Activated CD8-positive, alpha-beta memory T cell treated with anti-CD3 and anti-CD28 coated beads, Interleukin-2, amount 50 U/mL, for 24 hours (primary cell): ENCODE measurements around the gene AGAP3.

Experiments
- DNase-seq: peaks from one replicate; pipeline ENCODE4 v3.0.0-alpha.2; 2020; ENCODE audit errors: extremely low read depth

AGAP3 gene

DNA sequence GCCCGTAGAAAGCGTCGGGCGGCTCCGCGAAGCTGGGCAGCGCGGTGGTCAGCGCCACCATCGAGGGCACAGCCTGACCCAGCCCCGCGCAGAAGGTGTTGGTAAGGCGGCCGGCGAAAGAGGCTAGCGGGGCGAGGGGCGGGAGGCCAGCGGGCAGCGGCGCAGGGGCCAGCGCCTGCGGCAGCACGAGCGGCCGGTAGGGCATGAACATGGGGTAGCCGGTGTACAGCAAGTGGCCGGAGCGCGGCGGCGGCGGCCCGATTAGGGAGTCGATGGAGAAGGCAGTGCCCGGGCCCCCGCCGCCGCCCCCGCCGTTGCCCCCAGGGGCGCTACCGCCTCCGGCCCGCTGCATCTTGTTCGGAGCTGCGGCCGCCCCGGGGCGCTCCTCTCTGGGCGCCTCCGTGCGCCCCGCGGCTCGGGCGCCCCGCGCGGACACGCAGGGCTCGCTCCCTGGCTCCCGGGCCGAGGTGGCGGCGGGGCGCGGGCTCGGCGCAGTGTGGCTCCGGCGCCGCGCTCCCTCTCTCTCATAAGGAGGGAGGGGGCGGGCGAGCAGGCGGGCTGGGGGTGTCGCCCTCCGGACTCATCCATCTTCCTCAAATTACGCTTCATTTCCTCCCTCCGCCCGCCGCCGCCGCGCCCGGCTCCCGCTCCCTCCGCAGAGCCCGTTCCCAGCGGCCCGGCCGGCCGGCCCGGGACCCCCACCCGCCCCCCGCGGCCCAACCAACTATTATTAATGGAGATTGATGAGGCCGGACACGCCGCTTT is 81.1 kb downstream of the AGAP3 start, which contains the start of gene GBX1:
Gene GBX1, minus strand, starts transcription at position 498 of the 765 bp plus-strand sequence. Its CDS starts 146 bp downstream, at position 352.
- DNase-seq: no peak

DNA sequence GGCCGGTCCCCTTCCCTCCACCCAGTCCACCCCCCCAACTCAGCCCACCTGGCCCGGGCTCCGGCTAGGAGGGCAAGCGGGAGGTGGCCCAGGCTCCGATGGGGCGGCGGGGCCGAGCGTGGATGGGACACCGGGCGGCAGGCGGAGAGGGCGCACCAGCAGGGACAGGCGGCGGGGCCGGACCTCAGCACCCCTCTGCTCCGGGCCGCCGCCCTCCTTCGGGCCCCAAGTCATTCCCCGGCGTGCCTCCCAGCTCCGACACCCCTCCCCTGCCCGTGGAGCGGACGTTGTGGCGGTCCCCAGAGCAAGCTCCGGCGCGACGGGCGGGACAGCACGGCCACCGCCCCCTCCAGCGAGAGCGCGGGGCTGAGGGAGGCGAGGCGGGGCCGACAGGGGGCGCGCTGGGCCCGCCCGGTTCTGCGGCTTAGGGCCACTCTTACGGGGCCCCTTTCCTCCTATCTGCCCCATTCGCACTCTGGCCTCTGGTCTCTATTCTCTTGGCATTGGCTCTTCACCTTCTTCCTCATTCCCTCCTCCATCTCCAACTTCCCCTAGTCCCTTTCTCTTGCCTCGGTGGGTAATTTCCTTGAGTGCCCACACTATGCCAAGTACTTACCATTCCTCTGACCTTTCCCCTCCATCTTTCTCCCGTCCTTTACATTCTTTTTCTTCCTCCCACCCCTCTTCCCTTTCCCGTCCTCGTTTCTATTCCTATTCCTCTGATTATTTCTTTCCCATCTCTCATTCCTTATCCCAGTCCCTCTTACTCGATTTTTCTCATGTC is 81.9 kb downstream of the AGAP3 start:
- no peak for DNase-seq

DNA sequence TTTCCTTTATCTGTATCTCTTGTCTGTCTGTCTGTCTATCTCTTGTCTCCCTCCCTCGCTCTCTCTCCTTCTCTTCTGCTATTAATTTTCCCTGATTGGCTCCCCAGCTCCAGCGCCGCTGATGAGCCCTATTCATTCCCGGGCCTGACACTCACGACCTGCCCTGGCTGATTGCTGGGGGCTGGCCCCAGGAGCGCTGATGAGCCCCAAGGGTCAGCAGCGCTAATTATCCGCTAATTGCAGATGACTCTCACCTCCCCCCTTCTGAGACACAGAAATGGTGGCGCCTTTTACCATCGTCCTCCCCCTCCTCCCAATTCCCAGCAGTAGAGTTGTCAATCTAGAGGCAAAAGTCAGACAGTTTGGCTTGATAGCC is 82.5 kb downstream of the AGAP3 start:
- DNase-seq: no peak

DNA sequence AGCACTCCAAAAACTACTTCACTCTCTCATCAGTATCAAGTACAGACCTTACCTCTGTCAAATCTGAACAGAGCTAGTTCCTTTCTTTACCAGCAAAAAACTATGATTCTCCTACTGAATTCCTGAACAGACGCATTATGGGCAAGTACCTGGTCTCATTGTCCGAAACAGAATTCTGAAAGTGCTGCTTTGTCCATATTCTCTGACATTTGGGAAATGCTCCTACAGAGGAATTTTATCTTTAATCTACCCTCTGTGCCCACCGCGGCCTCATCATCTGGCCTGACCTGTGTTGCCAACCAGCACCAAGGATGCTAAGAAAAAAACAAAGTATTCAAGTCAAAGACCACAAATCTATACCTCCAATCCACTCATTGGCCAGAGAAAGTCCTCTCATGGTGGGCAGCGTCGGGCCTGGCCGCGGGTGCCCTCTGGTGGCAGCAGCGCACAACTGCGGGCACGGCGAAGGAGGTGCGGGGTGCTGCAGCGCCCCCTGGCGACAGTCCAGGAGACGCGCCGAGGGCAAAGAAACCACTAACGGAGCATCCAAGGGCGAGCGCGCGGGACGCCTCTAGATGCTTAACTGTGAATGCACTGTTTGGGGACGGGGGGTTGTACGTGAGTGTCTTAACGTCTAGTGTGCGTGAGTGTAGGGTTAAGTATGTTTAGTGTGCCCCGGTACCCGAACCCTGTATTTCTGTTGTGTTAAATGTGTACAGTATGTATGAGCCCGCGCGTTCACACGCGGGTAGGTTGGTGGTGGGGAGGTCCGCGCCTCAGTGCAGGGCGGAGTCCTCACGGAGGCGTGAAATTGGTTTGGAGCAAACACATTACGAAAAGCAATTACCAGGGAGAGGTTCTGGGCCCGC is 86.2 kb downstream of the AGAP3 start:
- peak; percentile 35 for DNase-seq

DNA sequence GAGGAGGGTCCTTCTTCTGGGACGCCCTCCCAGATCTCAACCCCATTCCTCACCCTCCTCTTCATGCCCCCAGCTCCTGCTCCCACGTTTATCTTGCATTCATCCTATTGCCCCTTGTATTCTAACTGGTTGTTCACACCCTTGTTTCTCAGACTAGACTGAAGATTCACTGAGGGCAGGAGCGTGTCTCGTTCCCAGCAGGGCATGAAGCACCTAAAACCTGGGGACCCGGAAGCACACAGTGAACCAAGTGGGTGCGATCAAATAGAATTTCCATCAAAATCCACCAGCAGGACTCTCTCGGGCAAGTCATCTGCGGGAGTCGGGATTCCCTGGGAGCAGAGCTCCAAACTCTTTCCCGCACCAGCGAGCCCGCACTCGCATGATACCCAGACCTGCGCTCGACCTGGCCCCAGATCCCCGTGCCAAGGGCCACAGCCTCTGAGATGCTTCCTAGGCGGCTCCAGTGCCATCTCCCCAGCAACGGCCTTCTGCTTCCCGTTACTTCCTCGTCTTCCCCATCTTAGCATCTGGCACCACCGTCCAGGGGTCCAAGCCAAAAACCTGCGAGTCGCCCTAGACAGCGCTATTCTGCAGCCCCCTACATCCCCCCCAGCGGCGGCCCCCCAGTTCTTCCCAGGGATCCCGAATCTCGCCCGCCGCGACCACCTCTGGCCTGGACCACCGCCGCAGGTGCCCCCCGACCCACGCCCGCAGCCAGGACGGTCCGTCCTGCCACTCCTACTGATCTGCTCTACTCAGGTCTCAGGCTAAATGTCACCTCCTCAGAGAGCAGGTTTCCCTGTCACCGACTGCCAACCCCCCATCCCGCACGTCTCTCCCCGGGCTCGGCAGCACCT is 87.3 kb downstream of the AGAP3 start:
- no peak for DNase-seq

DNA sequence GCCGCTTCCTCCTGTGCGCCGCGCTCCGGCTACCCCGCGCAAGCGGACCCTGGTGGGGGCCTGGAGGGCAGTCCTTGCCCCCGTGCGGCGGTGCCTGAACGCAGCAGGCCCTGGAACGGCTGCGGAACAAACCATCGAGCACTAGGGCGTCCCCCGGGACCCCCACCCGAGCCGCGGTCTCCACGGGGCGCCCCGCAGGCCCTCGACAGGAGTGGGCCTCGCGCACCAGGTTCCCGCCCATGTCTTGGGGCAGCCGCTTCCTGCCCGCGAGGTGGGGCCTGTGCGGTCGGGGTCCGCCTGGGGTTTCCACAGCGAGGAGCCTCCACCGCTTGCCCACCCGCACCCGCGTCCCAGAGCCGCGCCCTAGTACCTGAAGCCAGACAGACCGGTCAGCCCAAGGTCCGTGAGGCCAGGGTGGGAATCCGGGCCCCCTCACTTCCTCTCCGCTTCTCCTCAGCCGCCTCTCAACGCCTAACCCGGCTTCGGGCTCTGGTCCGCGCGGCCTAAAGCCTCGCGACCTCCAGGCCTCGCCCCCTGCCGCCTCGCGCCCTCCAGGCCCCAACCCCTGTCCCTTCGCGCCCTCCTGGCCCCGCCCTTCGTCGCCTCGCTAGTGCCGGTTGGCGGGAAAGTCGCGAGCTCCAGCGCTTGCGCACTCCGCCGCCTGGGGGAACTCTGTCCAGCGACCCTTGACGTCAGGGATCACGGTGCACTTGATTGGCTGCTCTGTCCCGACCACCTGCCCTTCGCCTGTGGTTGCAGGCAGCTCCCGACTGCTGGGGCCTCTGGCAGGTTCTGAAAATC is 88.2 kb downstream of the AGAP3 start:
- DNase-seq: no peak

DNA sequence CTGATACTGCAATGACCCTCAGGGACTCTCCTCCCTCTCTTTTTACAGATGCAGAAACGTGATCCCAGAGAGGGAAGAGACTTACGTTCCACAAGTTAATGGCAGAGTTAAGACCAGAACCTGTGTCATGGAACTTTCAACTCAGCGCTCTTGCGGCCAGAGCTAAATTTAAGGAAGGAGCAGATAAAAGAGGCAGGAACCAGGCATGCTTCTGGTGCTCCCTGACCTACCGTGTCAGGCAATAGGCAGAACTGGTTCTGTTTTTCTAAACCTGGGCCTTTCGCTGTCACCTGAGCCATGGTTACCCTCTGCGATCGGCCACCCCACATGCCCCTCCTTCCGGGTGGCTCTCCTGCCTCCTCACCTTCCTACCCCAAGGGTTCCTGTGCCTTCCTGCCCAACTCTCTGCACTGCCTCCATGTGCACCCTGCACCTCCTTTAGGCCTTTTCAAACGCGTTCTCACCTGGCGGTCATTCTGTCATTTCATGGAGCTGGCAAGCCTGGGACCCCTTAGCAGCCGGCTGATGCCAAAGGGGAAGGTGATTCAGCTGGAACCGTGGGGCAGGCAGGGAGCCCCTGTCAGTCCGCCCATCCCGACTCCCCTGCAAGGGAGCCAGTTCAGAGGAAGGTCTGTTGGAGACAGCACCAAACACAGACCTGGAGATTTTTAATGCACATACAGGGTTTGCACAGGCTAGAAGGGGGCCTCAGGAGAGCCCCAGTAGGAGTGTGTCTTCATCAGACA is 88.9 kb downstream of the AGAP3 start:
- DNase-seq: no peak

DNA sequence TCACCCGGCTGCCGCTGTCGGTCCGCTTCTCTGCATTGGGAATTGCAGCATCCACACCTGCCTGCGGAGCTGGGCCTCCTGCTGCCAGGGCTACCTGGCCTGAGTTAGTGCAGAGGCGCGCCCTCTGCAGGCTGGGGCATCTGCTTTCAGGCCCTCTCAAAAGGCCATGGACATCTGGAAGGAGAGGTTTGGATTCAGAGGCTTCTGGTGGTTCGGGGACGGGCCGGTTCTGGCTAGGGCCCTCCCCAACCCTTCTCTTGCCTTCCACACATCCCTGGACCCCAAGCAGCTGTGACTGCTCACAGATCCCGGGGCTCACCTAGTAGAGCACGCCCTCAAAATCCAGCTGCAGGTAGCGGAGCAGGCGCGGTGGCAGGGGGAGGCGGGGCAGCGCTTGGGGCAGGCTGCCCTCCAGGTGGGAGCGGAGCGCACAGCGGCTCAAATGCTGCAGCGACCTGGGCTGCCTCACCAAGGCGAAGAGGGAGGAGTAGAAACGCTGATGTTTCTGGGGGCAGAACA is 89.6 kb downstream of the AGAP3 start:
- DNase-seq: no peak

DNA sequence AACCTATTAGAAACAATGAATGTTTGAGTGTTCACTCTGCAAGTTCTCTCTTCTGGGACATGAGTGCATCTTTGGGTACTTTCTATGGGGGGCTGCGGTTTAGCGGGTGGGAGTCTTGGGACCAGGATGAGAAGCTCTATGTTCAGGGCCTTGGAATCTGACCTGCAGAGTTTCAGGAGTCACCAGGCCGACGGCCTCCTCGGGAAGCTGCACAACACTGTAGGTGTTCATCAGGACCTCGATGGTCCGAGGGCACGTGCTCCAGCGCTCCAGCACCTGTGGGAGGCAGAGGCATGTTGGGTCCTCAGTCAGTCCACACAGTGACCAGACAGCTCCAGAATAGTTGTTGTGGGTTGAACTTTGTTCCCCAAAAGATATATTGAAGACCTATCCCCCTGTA is 90.1 kb downstream of the AGAP3 start:
- DNase-seq: no peak

DNA sequence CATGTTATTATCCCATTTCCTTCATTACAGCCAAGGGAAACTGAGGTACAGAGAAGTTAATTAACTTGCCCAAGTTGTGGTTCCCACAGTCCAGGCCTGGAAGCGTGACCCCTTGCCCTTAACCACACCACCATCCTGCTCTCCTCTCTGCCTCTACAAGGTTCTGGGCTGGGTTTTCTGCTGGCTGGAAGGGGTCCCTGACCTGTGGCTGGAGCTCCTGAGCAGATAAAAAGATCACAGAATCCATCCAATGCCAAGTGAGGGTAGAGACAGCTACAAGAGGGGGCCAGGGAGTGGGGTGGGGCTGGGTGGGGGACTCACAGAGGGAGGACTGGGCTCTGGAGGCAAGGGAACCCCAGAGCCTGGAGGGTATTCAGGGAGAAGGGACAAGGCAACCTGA is 91.0 kb downstream of the AGAP3 start:
- DNase-seq: no peak

DNA sequence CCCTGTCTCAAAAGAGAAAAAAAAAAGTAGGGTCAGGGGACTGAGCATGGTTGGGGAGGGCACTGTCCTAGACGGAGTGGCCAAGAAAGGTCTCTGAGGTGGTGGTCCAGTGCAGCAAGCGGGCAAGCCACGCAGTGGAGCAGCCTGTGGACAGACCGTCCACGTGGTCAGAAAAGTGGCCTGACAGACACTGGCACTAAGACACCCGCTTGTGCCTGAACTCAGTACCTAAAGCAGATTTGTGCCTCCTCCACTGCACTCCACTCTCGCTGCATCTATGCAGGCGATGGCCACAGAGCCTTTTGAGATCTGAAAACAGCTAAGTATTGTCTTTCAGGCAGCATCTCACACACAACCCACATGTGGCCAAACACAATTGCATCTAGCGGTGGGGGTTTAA is 92.0 kb downstream of the AGAP3 start:
- DNase-seq: no peak

DNA sequence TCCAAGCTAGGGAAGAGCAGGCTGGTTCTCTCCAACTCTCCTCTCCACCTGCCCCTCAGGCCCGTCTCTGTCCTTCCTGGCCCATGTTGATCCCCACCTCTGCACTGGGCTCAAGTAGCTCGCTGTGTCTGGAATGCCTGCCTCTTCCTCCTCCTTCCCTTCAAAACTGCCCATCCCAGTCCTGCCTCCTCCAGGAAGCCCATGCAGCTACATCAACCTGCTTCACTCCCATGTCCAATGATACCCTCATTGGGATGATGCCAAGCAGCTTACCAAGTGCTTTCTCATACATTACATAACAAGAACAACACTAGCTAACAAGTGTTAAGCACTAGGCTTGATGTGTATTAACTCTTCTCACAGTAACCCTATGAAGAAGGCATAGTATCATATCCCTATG is 92.6 kb downstream of the AGAP3 start:
- no peak for DNase-seq

DNA sequence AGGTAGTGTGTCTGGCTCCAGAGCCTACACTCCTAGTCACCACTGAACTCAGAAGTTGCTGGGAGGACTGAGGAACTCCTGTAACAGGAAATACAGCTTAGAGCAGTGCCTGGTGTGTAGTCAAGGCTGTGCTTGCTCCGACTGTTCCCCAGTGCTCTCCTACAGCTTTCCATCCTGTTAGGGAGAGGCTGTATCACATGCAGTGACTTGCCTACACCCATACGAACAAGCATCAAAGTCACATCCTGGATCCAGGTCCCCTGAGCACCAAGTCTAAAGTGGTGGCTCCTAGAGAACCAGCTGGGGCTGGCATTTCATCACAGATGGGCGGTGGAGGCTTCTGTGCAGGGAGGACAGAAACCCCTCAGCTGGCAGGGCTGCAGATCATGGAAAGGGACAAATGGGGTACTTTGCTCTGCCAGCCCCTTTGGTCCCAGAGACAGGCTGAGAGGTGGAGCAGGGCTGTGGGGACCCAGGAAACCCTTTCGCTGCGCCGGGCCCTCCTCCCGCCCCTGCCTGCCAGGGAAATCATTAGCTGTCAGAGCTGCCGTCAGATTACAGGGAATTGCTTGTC is 93.1 kb downstream of the AGAP3 start:
- DNase-seq: no peak

DNA sequence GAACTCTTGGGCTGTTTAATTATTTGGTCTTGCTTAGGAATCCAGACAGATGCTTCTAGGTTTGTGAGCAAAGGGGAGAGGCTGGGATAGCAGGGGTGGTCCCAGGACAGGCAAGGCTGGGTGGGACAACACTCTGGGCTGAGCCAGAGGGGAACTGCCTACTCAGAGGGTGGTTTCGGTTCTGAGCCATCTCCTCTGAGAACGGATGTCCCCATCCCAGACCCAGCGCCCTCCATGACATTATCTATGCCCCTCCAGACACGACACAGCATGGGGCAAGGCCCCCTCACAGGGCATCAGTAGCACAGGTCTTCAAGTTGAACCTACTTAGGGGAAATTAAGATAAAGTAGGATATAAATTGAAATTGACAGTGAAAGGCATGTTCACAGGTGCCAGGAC is 93.7 kb downstream of the AGAP3 start:
- DNase-seq: no peak

DNA sequence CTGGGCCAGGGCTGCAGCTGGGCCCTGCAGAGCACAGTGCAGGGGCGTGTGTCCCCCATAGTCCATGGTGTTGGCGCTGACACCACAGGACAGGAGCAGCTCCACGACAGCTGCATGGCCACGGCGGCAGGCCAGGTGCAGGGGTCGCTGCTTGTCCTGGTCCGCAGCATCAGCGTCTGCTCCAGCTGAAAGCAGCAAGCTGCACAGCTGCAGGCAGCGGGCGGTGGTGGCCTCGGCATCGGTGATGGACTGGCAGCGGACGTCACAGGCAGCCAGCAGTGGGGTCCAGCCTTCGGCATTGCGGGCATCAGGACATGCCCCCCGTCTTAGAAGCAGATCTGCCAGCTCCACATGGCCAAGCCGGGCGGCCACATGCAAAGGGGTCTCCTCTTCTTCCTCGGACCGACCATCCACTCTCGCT is 94.7 kb downstream of the AGAP3 start:
- no peak for DNase-seq

DNA sequence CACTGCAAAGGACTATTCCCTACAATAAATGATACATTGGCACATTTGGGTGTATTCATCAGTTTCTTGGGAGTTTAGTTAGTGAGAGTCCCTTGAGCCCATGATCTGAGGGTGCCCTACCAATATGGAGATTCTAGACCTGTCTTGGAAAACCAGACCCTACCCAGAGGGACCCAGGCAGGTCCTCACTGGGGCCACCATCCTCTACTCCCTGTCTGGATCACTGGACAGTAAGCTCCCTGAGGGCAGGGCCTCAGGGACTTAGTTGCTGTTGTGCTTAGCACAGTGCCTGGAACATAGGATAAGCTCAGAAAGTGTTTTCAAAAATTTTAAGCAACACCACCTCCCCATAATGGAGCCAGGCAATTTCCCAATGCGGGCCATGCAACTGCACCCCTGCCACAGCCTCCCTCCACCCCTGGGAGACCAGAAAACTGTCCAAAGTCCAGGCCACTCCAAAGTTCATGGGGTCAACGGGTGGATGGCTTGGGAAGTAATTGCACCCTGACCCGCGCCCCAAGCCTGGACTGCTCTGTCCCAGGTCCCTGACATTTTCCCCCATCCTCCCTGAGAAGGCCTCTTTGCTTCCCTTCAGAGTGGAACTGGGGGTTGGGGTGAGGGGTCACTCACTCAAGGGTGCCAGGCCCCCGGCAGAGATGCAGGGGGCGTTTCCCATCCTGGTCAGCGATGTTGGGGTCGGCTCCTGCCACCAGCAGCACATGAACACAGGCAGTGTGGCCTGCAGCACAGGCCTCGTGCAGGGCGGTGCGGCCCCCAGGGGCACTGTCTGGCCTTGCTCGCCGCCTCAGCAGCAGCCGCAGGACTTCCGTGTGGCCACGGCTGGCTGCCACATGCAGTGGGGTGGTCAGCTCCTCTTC is 99.7 kb downstream of the AGAP3 start:
- DNase-seq: no peak

DNA sequence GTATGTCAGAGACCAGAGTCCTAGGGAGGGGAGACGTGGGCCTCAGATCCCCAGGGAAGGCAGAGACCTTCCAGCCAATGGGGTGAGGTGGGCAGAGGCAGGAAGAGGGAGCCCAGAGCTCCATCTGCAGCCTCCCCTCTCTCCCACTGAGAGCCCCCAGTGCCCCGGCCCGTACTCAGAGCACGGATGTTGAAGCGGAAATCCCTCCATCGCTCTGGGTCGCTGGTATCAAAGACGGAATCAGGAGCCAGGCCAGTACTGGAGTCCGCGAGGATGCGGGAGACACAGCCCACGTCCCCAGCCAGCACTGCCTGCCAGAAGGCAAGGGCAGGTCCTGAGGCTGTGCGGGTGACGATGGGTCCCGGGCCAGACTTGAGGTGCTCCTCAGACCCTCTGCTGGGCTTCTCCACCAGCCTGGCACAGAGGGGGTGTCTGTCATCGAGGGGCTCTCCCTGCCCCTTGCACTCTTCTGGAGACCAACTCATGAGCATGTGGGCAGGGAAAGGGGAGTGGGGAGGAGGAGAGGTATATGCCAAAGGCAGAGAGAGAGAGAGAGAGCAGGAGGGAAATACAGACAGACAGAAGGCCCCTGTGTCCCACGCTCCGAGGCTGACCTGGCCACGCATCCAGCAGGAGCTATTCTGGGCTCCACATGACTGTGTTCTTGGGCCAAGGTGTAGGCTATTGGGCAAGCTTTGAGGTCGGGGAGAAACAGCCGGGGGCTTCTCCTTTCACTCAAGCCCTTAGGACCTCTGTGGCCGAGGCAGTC is 100.5 kb downstream of the AGAP3 start, which contains the start of gene ASB10:
Gene ASB10, minus strand, starts transcription at position 611 of the 769 bp plus-strand sequence. Its CDS starts 120 bp downstream, at position 491.
- DNase-seq: no peak
